ENCODE data around the gene TMBIM6.

GRCh38 chr12:49793620-49794019, 52.3 kb downstream of the TMBIM6 start:
- no peak for TF ChIP-seq CTCF (IDR thresholded peaks at IDR 0.05)
- TF ChIP-seq POLR2A (IDR thresholded peaks at IDR 0.05), result no peak
